PC-9 (cell line): ENCODE measurements around the gene TBC1D22A.

ENCODE experiments used
- EZH2 ChIP-seq: fragments of 200-600 bp; sonication (generic); IDR thresholded peaks from 2 replicates; pipeline ENCODE4 v1.8.0; 2017; ENCODE audit warnings: antibody characterized with exemption, low read depth
- TF ChIP-seq, protein P1 (sequence below): fragments of 200-600 bp; sonication (generic); conservative IDR thresholded peaks from 2 replicates; pipeline ENCODE4 v1.6.1; 2017; ENCODE audit warnings: mixed run types, antibody characterized with exemption, mild to moderate bottlenecking, moderate library complexity

DNA sequence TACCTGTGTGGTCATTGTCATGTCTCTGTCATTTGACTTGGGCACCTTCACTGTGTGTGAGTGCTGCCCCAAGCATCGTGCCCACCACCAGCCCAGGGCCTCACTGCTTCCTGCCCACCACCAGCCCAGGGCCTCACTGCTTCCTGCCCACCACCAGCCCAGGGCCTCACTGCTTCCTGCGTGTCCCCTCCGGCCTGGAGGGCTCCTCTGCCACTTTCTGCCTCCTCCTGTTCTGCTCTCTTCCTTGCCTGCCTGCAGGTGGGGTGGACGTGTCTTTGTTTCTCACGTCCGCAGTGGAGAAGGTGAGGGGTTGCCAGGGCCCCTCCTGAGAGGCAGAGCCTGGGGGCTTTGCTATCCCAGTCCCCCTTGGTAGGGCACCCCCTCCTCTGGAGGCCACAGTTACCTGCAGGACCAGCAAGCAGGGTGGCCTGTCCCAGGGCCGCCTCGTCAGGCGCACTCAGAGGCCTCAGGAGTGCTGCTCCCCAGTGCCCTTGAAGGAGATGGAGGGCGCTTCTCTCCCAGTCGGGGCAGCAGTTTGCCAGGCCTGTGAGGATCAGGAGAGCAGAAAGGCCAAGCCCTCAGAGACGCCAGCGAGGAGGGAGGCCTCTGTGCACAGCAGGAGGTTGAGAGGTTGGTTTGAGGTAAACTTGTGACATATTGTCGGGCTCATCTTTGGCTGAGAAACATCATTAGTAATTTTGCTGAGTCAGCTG lies 290.7 kb downstream of the TBC1D22A start:
- TF ChIP-seq, protein P1, sequence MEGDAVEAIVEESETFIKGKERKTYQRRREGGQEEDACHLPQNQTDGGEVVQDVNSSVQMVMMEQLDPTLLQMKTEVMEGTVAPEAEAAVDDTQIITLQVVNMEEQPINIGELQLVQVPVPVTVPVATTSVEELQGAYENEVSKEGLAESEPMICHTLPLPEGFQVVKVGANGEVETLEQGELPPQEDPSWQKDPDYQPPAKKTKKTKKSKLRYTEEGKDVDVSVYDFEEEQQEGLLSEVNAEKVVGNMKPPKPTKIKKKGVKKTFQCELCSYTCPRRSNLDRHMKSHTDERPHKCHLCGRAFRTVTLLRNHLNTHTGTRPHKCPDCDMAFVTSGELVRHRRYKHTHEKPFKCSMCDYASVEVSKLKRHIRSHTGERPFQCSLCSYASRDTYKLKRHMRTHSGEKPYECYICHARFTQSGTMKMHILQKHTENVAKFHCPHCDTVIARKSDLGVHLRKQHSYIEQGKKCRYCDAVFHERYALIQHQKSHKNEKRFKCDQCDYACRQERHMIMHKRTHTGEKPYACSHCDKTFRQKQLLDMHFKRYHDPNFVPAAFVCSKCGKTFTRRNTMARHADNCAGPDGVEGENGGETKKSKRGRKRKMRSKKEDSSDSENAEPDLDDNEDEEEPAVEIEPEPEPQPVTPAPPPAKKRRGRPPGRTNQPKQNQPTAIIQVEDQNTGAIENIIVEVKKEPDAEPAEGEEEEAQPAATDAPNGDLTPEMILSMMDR: no peak
- no peak for TF ChIP-seq EZH2
